ENCODE measurements around the gene B3GALT4. TPM values are rescaled to one million over a fixed set of nuclear protein-coding genes. Genes with fewer than 3 reads are reported as not detected.
"Not testable (repeated sequence)": the region's sequence is repeated elsewhere in the genome, so short reads cannot be mapped to it uniquely, and the experiment has no call there.

Gene B3GALT4
- total RNA-seq, 1 donor from 2014 or later = 12.5 TPM

DNA sequence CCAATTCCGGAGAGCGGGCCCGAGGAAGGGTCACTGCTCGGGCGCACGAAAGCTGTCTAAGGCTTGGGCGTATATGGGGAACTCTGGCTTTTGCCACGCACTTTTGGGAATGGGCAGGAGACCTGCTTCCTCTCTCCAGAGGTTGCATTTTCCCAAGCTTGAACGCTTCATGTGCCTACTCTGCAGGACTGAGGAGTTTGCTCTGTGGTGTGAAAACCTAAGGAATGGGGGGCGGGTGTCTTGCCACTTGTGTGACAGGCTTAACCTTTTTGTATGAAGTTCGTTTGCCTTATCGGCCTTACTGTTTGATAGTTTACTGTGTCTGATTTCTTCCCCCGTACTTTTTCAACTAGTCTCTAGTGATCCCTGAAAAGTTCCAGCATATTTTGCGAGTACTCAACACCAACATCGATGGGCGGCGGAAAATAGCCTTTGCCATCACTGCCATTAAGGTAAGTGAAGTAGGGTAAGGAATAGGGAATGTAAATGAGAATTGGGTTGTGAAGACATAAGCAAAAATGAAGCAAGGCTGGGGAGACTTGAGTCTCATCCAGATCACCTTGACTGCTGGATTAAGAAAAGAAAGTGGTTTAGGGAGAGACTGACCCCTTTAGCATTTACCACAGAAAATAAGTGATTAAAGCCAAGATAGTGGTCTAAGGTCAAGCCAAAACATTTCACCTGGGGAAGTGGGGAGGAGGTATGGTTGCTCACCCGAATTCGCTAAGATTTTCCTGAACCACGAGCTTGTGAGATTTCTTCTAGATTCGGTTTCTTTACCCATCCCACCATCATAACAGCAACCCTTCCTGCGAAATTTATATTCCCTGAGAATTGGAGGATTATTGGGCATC is 4.4 kb upstream of the B3GALT4 start:
- no peak for DNase-seq

DNA sequence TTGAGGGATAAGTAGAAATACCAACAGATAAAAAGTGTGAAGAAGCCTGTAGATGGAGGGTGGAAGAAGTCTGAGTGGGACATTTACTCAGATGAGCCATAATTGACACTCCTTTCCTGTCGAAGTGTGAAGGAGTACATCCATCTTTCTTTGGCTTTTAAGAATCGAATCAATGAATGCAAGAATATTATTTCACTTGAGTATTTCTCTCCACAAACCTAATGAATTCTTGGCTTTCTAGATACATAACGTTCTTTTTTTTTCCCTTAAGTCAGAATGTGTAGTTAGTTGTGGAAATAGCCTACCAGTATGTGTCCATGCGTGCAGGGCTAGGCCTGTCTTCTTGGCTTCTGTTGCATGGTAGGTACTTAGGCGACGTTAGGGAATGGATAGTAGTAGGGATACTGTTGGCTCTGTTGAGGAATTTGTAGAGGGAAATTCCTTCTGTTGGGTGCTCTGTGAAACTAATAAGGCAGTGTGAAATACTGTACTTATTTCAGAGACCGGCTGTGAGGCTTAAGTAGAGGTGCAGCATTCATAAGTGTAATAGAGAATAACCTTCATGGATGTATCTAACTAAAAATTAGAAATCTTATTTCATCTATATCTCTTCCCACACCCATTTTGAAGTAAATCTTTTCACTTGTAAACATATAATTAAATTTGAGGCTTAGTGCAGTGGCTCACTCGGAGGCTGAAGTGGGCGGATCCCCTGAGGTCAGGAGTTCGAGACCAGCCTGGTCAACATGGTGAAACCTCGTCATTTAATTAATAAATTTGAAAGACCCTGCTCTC is 3.6 kb upstream of the B3GALT4 start:
- no peak for DNase-seq

DNA sequence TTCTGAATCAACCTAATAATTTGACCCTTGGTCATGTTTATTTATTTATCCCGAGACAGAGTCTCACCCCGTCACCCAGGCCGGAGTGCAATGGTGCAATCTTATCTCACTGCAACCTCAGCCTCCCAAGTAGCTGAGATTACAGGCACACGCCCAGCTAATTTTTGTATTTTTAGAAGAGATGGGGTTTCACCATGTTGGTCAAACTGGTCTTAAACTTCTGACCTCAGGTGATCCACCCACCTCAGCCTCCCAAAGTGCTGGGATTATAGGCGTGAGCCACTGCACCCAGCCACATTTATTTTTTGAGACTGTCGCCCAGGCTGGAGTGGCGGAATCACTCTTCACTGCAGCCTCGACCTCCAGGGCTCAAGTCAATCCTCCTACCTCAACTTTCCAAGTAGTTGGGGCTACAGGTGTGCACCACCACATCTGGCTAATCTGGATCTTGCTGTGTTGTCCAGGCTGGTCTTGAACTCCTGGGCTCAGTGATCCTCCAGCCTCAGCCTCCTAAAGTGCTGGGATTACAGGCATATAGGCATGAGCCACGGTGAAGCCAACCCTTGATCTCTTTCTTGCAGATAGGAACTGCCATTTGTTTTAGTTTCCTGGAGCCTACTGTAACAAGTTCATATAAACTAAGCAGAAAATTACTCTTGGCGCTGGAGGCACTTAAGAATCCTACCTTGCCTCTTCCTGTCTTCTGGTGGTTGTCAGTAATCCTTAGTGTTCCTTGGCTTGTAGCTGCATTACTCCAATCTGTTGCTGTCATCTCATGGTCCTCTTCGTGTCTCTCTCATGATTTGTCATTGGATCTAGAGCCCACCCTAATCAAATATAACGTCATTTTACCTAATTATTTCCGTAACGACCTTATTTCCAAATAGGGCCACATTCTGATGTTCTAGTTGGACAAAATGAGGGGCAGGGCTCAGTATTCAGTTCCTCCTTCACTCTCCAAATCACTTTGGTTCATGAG is 2.7 kb upstream of the B3GALT4 start:
- DNase-seq = no peak

DNA sequence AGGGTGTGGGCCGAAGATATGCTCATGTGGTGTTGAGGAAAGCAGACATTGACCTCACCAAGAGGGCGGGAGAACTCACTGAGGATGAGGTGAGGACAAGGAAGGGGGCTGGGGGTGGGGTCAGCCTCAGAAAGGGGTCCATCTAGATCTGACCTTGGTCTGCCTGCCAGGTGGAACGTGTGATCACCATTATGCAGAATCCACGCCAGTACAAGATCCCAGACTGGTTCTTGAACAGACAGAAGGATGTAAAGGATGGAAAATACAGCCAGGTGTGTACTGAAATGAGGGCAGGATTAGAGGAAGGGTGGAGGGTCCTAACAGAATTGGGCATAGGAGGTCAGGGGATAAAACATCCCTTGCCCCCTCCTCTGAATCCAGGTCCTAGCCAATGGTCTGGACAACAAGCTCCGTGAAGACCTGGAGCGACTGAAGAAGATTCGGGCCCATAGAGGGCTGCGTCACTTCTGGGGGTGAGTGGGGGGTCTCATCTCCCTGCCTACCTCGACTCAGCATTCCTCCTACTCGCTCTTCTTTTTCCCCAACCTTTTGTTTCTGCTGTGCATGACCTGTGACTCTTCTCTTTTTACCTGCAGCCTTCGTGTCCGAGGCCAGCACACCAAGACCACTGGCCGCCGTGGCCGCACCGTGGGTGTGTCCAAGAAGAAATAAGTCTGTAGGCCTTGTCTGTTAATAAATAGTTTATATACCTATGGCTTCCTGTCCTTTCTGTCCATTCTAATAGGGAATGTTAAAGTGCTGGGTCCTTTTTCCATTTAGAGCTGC is 935 bp upstream of the B3GALT4 start:
- not testable (repeated sequence) for DNase-seq

DNA sequence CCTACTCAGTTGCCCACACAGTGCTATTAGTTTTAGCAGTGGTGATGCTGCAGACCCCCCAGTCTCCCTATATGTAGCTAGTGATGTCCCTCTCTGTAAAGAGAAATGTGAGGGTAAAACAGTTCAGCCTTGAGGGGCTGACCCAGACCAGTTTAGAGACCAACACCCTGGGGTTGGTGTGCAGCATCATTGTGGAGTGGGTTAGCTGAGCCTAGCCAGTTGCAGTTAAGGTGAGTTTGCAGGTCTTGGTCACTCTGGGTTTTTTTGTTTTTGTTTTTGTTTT is 401 bp upstream of the B3GALT4 start:
- no peak for DNase-seq

DNA sequence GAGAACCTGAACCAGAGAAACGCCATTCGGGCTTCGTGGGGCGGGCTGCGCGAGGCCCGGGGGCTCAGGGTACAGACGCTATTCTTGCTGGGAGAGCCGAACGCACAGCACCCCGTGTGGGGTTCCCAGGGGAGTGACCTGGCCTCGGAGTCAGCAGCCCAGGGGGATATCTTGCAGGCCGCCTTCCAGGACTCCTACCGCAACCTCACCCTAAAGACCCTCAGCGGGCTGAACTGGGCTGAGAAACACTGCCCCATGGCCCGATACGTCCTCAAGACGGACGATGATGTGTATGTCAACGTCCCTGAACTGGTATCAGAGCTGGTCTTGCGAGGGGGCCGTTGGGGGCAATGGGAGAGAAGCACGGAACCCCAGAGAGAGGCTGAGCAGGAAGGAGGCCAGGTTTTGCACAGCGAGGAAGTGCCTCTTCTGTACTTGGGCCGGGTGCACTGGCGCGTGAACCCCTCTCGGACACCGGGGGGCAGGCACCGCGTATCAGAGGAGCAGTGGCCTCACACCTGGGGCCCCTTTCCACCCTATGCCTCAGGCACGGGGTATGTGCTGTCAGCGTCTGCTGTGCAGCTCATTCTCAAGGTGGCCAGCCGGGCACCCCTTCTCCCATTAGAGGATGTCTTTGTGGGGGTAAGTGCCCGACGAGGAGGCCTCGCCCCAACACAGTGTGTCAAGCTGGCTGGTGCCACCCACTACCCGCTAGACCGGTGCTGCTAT is 904 bp downstream of the B3GALT4 start:
- DNase-seq = no peak

DNA sequence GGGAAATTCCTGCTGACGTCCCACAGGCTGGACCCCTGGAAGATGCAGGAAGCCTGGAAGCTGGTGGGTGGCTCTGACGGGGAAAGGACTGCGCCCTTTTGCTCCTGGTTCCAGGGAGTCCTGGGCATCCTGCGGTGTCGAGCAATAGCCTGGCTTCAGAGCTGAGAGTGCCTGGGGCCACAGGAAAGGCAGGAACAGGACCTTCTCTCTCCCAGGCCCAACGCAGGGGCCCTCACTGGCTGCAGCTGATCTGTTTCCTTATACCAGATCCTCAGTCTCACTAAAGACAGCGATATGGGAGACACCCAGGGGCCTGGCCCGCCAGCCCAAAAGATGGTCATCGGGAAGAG is 1.4 kb downstream of the B3GALT4 start:
- no peak for DNase-seq

DNA sequence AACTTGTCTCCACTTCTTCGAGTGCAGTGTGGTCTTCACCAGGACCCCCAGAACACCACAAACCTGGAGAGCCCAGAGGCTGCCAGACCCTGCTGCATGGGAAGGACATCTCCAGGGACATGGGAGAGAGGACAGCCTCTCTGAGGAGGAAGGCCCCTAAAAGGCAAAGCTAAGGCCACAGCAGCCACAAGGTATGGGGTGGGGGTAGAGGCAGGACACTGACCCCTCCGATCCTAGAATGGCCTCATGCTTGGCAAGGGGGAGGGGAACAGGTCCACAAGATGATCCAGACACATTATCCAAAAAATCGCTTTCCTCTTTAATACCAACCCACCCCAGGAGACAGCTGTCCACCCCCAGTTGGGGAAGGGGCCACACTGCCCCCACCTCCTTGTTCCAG is 1.9 kb downstream of the B3GALT4 start:
- no peak for DNase-seq

DNA sequence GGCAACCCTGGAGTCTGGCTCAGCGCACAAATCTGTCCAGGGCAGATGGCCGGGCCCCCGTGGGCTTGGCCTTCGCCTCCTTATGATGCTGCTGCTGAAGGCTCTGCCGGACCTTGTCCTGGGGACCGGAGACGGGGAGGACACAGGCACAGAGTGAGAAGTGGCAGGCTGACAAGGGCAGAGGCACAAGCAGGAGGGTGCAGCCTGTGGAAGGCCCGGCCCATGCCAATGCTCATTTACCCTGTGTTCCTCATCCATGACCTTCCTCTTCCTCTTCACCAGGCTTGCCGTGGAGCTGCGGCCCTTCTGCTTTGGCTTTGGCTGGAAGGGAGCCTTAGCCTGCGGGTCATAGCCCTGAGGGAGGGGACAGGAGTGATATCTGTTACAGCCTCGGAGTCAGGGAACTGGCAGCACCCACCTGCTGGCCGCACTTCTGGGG is 2.4 kb downstream of the B3GALT4 start:
- no peak for DNase-seq

DNA sequence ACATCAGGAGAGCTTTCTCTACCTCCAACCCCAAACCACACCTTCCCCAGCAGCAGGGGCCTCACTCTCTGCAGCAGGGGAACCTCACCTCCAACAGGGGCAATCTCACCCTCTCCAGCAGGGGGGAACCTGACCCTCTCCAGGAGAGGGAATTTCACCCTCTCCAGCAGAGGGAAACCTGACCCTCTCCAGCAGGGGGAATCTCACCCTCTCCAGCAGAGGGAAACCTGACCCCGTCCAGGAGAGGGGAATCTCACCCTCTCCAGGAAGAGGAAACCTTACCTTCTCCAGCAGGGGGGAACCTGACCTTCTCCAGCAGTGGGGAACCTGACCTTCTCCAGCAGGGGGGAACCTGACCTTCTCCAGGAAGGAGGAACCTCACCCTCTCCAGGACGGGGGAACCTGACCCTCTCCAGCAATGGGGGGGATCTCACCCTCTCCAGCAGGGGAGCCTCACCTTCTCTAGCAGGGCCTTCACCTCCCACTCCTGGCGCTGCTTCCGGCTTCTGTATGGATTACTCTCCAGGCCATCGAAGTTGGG is 3.1 kb downstream of the B3GALT4 start:
- DNase-seq = no peak

DNA sequence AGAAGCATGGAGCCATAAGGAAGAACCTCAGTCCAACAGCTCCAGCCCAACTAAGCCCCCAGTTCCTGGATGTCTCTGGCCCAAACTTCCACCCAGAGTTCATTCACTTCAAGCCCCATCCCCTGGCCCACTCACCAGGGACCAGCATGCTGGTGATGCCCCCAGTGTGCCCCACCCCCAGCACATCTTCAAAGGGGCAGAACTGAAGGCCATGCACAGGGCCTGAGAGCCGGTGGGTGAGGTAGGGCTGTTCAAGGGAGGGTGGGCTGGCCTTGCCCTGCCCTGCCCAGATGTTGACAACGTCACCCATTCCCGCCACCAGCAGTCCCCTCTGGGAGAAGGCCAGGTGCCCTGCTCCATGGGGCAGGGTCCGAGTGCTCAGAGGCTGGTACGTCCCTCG is 3.6 kb downstream of the B3GALT4 start:
- DNase-seq = no peak

DNA sequence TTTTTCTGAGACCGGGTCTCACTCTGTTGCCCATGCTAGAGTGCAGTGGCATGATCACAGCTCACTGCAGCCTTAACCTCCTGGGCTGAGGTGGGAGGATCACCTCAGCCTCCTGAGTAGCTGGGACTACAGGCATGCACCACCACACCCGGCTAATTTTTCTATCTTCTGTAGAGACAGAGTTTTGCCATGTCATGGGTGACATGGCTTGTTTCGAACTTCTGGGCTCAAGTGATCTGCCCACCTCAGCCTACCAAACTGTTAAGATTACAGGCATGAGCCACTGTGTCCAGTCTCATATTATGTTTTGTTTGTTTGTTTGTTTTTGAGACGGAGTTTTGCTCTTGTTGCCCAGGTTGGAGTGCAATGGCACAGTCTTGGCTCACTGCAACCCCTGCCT is 8.3 kb downstream of the B3GALT4 start:
- not testable (repeated sequence) for DNase-seq

DNA sequence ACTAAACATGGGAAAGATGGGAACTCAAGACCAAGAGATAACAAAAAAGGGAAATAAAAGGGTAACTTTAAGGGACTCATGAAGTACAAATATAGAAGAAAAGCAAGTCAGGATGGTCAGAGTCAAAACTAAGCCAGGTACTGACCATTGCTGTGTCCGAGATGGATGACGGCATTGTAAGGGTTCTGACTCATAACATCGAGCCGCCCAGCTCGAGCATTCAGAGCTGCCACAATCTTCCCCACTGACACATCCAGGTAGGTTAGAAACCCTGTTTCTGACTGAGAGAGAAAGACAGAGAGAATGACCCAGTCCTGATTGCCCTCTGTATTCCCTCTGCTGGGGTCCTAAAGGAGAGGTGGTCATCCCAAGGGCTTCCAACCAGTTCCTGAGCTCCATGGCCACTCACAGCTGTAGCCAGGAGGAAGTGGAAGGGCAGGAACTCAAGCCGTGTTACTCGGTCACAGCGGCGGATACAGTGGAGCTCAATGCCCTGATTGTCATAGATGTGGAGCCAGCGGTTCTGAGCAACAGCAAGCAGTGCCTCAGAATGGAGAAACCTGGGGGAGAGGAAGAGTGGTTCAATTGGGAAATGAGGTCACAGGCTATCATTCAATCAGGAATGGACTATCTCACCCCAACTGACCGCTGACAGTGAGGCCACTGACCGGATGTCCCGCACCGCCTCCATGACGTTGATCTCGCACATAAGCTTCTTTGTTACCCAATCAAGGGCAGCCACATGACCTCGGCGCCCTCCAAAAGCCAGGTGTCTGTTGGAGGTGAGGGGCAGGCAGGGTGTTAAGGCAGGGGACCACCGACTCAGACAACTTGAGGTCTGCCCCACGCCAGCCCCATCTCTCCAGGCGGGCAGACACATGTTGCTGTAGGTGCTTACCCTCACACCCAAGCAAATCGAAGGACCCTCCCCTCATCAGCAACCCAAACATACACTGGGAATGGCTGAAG is 10.3 kb downstream of the B3GALT4 start:
- no peak for DNase-seq

DNA sequence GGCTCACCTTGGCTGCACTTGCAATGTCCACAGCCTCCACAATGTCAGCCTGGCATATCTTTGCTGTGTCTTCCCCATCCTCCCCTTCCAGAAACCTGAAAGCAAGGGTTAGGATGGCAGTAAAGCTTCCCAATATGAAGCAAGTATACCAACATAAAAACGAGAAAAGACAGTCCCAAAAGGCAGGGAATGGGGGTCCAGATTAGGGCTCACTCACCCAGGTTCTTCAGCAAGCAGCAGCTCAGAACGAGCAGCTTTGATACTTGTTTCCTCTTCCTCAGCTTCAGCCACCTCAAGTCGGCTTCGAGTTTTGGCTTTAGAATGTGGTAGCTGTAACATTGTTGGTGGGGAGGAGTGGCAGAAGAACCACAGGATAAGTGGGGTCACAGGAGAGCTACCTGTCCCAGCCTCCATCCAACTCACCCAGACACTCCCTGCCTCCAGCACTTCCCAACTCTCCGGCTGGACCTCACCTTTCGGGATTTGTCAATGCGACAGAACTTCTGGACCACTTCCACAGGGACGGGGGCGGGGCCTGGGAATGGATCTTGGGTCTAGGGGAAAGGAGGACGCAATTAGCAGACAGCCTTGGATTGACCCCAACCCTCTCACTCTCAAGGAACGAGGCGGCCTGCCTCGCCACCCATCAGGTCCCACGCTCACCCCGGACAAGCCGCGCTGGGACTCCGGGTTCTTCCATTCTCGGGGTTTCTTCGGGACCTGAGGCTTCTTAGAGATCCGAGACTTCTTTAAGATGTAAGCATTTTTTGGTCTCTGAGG is 11.4 kb downstream of the B3GALT4 start:
- no peak for DNase-seq

DNA sequence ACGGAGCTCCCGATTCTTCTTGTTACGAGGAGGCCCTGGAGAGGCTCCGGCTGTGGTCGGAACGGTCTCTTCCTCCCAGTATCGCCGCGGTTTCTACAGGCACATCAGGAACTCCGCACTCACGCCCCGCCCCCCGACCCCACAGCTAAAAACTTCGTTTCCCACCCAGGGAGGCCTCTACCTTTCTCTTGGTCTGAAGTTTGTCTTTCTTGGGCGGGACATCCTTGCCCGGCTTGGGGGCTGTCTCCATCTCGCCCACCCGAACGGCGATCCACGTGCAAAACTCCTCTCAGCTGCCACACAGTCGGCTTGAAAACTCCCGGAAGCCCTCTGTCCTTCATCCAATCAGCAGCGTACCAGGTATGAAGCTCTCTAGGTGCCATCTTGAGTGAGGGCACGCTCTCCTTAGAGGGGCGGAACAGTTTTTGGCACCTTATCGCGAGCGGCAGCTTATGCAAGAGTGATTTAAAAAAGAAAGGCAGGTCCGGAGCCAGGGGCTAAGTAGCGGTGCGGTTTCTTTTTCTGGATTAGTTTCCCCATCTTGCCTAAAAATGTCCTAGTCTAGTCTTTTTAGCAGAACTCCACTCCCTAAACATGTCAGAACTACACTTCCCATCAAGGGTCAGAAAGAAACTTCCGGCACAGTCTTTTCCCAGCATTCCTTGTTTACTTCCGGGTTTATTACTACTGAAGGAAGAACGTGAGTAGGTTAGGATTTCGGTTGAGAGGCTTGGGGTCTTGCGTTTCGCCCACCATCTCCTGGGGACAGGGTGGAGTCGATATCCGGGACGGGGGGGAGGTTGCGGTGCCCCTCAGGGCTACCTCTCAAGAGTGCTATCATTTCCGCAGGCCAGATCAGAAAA is 12.2 kb downstream of the B3GALT4 start, which contains the start of the genes PFDN6 and WDR46:
TSS of gene PFDN6 (plus strand) at position 681 of the 863 bp plus-strand sequence. CDS start 256 bp downstream, outside the sequence.
TSS of gene WDR46 (minus strand) at position 319 of the 863 bp plus-strand sequence. CDS start at position 250, 69 bp downstream.
- DNase-seq = peak; percentile 84

DNA sequence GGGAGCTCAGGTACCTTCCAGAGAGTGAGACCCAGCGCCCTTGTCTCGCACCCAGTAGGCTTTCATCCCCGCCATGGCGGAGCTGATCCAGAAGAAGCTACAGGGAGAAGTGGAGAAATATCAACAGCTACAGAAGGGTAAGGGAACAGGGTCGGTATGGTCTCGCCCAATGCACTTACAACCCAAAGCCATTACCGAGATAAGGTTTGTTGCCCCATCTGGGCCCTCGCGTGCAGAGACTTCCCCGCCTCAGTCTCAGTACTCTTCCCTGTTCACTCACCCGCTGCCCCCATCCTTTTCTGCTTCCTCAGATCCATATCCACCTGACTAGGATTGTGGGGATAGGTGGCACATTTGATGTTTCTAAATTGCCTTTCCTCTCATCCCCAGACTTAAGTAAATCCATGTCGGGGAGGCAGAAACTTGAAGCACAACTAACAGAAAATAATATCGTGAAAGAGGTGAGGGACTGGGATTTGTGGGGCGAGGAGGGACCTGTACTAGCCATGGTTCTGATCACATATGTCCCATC is 12.9 kb downstream of the B3GALT4 start:
- no peak for DNase-seq

DNA sequence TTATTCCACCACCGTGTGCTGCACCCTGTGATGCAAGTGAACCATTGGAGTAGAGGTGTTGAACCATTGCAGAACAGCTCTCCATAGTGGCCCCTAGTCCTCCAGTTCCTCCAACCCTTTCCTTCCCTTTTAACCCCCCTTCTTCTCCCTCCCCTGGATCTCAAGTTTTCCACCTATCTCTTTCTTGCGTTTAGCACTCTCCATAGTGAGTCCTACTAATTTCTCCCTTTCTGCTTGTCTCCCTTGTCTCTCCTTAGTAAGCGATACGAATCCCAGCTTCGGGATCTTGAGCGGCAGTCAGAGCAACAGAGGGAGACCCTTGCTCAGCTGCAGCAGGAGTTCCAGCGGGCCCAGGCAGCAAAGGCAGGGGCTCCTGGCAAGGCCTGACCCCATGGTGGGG is 13.5 kb downstream of the B3GALT4 start:
- DNase-seq = no peak
